GM18517 (cell line): ENCODE results near the gene HAX1.
"Not testable (repeated sequence)": the region's sequence is repeated elsewhere in the genome, so short reads cannot be mapped to it uniquely, and the experiment has no call there.

Experiments used
- ATAC-seq: cut with Tn5 transposase; IDR thresholded peaks from one replicate; pipeline ENCODE4 v1.9.1; 2021; ENCODE audit warnings: mild to moderate bottlenecking, moderate library complexity; ENCODE audit not compliant: unreplicated experiment

The HAX1 gene

GRCh38 chr1:154272999-154273563 is 652 bp downstream of the HAX1 start:
- ATAC-seq, result no peak

DNA sequence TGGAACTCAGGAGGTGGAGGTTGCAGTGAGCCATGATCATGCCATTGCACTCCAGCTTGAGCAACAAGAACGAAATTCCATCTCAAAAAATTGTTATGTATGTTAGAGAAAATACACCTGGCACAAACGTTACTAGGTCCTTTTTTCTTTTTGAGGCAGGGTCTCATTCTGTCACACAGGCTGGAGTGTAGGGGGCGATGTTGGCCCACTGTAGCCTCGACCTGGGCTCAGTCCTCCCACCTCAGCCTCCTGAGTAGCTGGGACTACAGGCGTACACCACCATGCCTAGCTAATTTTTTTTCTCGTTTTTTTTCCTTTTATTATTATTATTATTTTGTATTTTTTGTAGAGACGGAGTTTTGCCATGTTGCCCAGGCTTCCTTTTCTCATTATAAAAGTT is 4.4 kb downstream of the HAX1 start:
- ATAC-seq, result no peak

DNA sequence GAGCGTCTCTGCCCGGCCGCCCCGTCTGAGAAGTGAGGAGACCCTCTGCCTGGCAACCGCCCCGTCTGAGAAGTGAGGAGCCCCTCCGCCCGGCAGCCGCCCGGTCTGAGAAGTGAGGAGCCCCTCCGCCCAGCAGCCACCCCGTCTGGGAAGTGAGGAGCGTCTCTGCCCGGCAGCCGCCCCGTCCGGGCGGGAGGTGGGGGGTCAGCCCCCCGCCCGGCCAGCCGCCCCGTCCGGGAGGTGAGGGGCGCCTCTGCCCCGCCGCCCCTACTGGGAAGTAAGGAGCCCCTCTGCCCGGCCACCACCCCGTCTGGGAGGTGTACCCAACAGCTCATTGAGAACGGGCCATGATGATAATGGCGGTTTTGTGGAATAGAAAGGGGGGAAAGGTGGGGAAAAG is 15.2 kb downstream of the HAX1 start:
- not testable (repeated sequence) for ATAC-seq

GRCh38 chr1:154288661-154289060 is 16.2 kb downstream of the HAX1 start:
- no peak for ATAC-seq

- no peak for ATAC-seq
Measured at GRCh38 chr1:154290921-154291320, 18.5 kb downstream of the HAX1 start.

- ATAC-seq, result no peak
Measured at GRCh38 chr1:154295408-154296235, 23.2 kb downstream of the HAX1 start.

DNA sequence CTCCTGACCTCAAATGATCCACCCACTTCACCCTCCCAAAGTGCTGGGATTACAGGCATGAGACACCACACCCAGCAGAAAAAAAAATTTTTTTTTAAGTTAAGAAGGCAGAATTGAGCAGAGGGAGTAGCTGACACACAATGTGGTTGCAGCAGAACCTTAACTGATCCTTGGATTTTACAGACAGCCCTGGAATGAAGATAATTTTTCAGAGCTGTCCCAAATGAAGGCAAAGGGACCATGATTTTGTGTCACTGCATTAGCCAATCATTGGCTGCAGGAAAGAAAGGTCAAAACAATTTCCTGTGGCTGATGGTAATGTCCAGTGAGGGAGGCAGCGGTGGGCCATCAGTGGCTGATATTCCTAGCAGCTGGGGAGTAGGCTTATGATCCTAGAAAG is 29.2 kb downstream of the HAX1 start:
- no peak for ATAC-seq

GRCh38 chr1:154304664-154305337 is 32.4 kb downstream of the HAX1 start:
- ATAC-seq, result no peak

GRCh38 chr1:154306151-154306550 is 33.7 kb downstream of the HAX1 start:
- no peak for ATAC-seq

DNA sequence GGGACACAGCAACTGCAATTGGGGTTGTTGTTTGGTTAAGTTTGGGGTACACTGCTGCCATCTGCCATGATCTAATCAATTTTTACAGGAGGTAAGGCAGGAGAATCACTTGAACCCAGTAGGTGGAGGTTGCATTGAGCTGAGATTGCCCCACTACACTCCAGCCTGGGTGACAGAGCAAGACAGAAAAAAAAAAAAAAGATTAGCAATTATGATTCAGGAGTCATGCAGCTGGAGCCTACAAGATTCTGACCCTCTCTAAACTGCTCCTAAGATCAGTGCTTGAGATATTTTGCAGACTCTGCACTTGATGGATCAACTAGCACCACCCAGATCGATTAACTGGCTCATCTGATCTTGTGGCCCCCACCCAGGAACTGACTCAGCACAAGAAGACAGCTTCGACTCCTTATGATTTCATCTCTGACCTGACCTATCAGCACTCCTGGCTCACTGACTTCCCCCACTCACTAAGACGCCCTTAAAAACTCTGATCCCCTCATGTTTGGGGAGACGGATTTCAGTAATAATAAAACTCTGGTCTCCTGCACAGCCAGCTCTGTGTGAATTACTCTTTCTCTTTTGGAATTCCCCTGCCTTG is 35.3 kb downstream of the HAX1 start:
- ATAC-seq, result not testable (repeated sequence)

GRCh38 chr1:154309136-154309535 is 36.7 kb downstream of the HAX1 start:
- not testable (repeated sequence) for ATAC-seq

DNA sequence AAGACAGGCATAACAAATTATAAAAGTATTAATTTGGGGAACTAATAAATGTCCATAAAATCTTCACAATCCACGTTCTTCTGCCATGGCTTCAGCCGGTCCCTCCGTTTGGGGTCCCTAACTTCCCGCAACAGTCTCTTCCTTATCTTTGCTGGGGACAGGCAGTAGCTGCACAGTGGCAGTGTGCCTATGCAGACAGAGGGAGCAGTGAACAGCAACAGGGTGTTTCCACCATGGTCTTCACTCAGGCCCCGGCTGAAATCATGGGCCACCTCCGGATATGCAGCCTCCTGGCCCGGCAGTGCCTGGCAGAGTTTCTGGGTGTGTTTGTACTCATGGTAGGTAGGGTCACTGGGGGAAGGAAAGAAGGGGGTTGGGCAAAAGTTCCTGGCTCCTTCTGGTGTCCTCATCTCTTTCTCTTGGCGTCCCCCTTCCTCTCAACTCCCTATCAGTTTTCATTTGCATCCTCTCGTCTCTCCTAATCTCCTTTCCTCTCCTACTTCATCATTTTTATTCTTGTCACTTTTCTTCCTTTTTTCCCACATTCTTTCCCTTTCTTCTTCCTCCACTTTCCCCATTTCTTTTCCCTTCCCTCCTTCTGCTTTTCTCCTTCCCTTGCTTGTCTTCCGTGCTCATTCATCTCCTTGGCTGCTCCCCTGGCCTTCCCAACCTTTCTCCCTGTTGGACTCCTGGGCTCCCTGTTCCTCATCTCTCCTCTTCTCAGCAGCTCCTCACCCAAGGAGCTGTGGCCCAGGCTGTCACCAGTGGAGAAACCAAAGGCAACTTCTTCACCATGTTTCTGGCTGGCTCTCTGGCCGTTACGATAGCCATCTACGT is 40.0 kb downstream of the HAX1 start:
- not testable (repeated sequence) for ATAC-seq

DNA sequence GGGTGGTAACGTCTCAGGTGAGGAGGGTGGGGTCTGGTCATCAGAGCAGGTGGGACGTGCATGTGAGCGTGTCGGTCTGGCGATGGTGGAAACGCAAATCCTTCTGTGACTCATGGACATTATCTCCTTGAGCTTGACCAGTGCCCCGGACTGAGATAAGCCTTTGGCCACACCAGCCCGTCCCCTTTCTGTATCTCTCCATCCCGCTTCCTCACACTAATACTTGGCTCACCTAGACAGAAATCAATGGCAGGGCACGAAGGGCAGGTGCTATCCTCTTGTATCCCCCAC is 40.6 kb downstream of the HAX1 start:
- ATAC-seq, result no peak

DNA sequence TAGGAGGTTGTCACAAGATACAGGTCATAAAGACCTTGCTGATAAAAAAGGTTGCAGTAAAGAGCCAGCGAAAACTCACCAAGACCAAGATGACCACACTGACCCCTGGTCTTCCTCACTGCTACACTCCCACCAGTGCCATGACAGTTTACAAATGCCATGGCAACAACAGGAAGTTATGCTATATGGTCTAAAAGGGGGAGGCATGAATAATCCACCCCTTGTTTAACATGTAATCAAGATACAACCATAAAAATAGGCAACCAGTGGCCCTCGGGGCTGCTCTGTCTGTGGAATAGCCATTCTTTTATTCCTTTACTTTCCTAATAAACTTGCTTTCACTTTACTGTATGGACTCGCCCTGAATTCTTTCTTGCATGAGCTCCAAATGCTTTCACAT is 41.8 kb downstream of the HAX1 start:
- ATAC-seq, result not testable (repeated sequence)

DNA sequence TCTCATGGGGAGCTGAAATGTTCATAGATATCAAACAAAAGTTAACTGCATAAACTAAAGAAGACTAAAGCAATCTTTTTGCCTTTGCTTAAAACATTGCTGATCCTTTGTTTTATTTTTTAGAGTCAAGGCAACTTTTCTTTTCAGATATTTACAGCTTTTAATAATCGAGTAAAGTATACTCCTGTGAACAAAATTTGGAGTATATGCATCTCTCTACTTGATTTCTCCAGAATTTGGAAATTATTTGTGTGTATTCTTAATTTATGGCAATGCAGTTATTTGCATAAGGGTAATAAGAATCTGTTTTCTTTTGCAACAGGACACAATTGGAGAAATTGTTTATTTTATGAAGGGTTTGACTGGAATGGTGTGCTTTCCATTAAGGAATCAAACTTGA is 44.3 kb downstream of the HAX1 start:
- ATAC-seq, result no peak

DNA sequence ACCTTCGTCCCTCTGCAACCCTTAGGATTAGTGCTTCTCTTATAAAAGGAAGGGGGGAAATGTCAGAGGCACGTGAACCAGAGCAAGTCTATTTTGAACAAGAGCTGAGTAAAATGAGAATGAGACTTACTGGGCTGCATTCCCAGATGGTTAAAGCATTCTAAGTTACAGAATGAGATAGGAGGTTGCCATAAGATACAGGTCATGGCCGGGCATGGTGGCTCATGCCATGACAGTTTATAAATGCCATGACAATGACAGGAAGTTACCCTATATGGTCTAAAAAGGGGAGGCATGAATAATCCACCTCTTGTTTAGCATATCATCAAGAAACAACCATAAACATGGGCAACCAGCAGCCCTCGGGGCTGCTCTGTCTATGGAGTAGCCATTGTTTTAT is 46.0 kb downstream of the HAX1 start:
- no peak for ATAC-seq

DNA sequence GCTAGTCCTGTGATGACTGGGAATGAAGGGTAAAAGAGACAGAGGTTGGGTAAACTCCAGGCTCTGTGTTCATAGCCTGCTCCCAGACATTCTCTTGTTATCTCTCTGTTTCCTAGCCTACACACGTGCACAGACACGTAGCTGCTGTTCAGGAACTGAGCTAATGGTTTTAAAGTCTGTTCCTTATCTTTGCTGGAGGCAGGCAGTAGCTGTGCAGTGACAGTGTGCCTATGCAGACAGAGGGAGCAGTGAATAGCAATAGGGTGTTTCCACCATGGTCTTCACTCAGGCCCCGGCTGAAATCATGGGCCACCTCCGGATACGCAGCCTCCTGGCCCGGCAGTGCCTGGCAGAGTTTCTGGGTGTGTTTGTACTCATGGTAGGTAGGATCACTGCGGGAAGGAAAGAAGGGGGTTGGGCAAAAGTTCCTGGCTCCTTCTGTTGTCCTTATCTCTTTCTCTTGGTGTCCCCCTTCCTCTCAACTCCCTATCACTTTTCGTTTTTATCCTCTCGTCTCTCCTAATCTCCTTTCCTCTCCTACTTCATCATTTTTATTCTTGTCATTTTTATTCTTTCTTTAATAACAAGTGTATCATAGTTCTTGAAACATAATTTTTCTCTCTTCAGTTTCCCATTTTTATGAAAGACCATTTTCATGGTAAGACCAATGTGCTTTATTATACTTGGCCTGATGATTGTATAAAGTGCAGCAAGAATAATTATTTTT is 48.6 kb downstream of the HAX1 start, which contains the start of gene AQP10:
Gene AQP10 (plus strand): TSS at position 212 of the 727 bp plus-strand sequence. CDS start 63 bp downstream, at position 275.
- no peak for ATAC-seq

DNA sequence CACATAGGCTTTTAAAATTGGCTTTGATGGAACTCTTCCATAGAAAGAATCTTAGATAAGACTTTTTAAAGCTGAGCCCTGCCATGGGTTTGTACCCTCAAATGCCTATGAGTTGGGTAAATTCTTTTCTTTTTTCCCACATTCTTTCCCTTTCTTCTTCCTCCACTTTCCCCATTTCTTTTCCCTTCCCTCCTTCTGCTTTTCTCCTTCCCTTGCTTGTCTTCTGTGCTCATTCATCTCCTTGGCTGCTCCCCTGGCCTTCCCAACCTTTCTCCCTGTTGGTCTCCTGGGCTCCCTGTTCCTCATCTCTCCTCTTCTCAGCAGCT is 49.1 kb downstream of the HAX1 start:
- ATAC-seq, result not testable (repeated sequence)

DNA sequence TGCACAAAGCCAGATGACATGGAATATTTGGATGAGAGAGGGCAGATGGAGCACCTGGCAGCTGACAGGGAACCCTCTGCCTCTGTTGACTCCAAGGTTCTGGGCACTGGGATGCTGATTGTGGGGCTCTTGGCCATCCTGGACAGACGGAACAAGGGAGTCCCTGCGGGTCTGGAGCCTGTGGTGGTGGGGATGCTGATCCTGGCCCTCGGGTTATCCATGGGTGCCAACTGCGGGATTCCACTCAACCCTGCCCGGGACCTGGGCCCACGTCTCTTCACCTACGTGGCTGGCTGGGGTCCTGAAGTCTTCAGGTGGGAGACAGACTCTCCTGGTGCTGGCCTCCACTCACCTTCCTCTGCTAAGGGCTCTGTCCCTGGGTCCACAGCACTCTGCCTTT is 51.1 kb downstream of the HAX1 start:
- no peak for ATAC-seq

DNA sequence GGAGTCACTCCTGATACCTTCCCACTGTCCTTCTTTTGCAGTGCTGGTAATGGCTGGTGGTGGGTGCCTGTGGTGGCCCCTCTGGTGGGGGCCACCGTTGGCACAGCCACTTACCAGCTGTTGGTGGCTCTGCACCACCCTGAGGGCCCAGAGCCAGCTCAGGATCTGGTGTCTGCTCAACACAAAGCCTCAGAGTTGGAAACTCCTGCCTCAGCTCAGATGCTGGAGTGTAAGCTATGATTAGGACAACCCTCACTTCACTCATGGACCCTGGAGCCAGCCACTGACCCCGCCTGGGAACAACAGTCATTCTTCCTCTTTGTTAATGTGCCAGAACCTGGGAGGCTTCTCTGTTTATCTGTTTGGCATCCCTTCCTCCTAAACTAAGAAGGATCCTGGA is 51.8 kb downstream of the HAX1 start:
- ATAC-seq, result no peak
